NCI-H748 treated with DMSO at 0.1 percent for 48 hours (cell line): ENCODE measurements around the gene ADAM10.
"Not testable (repeated sequence)": the region's sequence is repeated elsewhere in the genome, so short reads cannot be mapped to it uniquely, and the experiment has no call there.

Source experiments
- DNase-seq: peaks from one replicate; lab custom pipeline; 2025; lab: John Stamatoyannopoulos, UW

ADAM10 gene, protein sequence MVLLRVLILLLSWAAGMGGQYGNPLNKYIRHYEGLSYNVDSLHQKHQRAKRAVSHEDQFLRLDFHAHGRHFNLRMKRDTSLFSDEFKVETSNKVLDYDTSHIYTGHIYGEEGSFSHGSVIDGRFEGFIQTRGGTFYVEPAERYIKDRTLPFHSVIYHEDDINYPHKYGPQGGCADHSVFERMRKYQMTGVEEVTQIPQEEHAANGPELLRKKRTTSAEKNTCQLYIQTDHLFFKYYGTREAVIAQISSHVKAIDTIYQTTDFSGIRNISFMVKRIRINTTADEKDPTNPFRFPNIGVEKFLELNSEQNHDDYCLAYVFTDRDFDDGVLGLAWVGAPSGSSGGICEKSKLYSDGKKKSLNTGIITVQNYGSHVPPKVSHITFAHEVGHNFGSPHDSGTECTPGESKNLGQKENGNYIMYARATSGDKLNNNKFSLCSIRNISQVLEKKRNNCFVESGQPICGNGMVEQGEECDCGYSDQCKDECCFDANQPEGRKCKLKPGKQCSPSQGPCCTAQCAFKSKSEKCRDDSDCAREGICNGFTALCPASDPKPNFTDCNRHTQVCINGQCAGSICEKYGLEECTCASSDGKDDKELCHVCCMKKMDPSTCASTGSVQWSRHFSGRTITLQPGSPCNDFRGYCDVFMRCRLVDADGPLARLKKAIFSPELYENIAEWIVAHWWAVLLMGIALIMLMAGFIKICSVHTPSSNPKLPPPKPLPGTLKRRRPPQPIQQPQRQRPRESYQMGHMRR

DNA sequence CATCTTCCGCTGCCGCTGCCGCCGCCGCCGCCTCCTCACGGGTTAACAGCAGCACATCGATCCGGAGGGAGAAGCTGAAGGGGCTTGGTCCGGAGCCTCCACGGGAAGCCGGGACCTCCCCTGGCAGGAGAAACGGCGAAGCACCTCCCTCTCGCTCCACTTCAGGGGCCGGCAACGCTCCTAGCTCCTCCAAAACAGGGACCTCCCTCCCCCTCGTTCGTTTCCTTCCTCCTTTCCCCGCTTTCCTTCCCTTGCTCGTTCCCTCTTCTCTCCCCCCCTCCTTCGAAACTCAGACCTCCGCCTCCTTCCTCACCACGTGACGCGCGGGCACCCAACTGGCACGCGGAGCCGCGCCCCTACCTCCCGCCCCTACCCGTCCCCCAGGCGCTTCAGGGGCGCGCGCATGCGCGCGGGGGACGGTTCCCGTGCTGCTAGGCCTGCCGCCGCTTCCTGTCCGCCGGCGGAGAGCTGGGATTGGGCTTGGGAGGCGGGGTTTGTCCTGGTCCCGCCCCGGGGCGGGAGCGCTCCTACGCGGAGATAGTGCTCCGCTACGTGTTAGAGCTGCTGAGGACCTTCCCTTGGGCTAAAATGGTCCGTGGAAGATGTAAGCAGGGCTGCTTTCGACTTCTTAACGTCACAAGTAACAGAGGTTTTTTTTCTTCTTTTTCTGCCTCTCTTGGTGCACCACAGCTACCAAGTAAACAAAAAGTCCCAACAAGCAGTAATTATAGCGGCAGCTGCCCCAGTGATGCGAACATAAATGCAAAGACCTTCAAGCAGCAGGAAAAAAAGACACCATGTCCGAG, at the start of gene ADAM10:
ADAM10 (minus strand) TSS at position 176 of the 806 bp plus-strand sequence; CDS start at position 3, 173 bp downstream.
- peak; percentile 82 for DNase-seq

DNA sequence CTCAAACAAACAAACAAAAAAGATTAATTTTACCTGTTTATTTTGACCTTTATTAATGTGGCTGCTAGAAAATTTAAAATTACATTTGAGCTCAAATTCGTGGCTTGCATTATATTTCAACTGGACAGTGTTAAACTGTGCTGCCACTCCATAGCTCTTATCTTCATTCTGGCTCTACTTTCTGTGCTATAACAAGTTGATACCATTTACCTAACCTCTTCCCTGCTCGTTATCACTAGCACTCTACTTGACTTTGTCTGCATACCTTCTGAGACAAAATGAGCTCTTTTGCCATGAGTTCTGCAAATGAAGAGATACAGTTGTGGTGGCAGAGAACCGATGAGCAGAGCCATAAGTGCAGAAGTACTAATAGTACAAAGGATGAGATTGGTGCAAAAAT, 48.0 kb upstream of the ADAM10 start:
- DNase-seq = no peak

DNA sequence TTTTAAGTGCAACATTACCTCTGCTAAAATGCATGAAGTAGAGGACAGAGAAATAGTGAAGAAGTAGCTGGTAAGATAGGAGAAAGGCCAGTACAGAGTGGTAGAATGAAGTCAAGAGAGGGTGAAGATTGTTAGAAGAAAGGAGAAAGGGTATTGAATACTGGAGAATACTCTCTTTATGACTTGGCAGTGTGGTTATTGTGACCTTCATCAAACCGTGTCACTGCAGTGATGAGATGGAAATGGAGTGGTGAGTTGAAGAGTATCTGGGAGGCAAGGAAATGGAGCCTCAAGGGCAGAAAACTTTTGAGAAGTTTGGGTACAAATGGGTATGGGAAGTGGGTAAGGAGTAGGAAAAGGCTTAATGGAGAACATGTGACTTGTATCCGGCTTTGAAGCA, 46.3 kb upstream of the ADAM10 start:
- DNase-seq = no peak

DNA sequence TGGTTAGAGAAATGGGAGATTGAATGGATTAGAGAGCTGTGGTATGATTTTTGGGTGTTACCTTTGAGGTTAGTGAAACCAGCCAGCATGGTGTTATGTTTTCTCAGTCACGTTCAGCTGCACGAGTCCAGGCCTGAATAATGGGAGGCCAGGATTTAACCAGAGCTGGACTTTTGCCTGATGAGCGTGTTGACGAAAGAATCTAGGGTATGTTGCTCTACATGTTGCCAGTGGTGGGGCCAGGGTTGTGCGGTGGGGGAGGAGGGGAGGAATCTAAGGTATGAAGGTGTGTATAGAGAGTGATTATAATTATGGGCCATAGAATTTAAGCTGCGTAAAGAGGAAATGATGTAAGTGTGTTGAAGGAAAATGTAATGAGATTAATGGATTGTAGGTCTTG, 44.4 kb upstream of the ADAM10 start:
- DNase-seq = no peak

DNA sequence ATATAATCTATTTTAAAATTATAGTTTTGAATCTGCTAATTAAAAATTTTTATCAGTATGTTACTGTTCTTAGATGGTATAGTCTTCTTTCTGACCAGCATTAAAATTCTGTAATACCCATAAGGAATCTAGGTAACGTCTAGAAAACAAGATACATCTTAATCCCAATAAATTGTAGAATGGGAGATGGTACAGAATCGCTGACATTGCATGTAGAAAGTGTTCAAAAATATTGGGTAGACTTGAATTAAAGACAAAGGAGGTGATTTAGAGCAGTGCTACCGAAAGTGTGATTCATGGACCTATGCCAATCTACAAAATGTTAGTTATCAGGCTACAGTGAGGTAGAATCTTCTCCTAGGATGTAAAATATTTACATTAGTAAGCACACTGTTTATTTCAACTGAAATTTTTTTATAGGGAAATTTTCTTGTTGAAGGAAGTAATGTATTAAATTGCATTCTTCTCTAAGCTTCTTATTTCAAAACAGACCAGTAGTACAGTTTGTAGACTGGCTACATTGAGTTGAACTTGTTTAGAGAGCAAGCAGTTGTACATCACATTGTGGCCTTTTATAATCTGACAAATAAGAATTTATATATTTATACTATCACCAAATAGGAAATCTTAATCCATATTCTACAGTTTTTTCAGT, 38.7 kb upstream of the ADAM10 start:
- no peak for DNase-seq

DNA sequence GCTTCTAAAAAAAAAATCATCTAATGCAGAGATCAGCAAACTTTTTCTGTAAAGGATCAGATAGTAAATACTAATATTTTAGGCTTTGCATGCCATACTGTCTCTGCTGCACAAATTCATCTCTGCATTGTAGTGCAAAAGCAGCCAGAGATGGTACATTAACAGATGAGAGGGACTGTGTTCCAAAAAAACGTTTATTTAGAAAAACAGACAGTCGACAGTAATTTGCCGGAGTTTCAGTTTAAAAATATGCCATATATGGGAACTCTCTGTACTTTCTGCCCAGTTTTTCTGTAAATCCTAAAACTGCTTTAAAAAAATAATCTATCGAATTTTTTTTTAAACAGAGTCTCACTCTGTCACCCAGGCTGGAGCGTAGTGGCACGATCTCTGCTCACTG, 35.8 kb upstream of the ADAM10 start:
- DNase-seq = no peak

DNA sequence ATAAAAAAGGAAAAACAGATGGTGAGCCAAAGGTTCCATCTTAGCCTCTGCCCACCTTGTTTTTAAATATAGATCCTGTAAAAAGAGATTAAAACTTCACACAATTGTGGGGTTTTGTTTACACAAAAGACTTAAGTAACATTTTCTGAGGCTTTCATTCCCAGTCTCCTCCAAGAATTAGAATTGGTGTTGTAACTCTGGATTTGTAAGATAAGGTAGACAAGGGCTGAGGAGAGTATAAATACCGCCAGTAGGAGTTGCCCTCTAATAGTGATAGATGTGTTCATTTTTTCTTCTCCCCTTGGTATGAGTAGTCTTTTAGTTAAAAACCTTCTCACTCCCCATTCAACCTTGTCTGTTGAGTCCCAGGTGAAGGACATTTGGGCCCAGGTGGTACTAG, 30.0 kb upstream of the ADAM10 start:
- no peak for DNase-seq

DNA sequence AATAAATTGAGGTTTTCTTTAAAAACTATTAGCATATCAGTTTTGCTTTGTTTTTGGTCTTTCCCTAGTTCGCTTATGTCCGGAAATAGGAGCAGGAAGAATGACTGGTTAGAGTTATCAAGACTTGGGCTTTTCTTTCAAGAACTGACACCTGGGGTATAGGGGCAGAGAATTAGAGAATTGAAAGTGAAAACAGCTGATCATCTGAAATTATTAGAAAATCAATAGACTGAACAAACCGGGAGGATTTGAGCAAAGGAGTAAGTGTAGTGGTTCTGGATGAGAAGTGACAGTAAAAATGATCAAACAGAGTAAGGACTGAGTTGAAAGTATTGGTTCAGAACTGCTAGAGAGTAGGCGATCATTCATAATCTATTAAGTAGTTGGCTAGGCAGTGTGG, 27.6 kb upstream of the ADAM10 start:
- no peak for DNase-seq

DNA sequence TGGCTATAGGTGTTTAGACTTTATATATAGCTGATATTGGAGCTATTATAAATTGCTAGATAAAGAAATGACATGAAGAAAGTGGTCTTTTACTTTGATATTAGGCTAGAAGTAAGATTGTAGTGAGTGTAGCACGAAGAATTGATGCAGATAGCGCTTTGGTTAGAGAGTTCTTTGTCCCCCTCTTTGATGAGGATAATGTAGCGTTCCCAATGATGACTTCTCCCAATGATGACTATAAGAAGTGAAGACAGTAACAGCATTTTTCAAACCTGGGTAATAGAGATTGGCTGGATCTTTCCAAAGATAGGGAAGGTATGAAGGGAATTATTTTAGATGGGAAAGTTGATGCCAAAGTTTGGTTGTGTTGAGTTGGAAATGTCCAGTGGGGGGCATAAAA, 25.9 kb upstream of the ADAM10 start:
- DNase-seq = no peak

DNA sequence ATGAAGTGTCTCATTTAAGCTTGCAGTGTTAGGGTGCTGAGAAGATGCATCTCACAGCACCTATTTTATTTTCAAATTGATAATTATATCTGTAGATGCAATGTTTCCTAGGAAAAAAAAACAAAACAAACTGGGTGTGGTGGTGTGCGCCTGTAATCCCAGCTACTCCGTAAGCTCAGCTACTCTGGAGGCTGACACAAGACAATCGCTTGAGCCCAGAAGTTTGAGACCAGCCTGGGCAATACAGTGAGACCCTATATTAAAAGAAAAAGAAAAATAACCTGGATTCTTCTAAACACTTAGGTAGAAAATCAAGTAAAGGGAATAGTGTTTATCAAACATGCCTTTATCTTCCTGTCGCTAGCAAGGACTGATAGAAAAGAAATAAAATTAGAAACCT, 23.5 kb upstream of the ADAM10 start:
- DNase-seq = no peak

DNA sequence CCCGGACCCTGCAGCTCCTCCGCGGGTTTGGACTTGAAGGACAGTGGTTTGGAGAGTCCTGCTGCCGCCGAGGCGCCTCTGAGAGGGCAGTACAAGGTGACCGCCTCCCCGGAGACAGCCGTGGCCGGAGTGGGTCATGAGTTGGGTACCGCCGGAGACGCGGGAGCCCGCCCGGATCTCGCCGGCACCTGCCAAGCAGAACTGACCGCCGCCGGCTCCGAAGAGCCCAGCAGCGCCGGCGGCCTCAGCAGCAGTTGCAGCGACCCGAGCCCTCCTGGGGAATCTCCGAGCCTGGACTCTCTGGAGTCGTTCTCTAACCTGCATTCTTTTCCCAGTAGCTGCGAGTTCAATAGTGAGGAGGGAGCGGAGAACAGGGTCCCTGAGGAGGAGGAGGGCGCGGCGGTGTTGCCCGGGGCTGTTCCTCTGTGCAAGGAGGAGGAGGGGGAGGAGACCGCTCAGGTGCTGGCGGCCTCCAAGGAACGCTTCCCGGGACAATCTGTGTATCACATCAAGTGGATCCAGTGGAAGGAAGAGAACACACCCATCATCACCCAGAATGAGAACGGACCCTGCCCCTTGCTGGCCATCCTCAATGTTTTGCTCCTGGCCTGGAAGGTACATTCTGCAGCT, 22.2 kb upstream of the ADAM10 start:
- no peak for DNase-seq

DNA sequence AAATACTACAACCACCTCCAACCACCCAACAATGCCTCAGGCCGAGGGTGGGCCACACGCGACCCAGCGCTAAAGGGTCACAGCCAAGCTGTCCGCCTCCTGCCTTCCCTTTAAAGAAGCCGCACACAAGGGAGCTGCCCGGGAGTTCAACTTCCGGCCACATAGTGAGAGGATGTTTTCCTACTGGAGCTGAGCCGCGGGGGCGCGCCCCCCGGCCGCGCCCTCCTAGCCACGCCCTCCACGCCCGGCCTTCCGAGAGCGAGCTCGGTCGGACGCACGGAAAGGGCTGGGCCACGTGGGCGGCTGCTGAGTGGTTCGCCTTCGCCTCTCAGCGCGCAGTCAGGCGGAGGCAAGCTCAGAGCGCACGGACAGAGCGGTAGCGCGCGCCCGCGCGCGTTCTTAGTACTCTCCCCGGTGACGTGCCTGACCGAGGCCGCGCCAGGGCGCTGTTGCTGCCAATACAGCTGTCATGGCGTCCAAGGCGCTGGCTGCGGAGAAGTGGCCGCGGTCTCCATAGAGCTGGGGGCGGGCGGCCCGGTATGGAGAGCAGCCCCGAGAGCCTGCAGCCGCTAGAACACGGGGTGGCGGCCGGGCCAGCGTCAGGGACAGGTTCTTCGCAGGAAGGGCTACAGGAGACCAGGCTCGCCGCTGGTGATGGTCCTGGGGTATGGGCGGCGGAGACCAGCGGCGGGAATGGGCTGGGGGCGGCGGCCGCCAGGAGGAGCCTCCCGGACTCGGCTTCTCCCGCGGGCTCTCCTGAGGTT, 21.5 kb upstream of the ADAM10 start, which contains the start of gene MINDY2:
MINDY2 (plus strand) TSS at position 446 of the 764 bp plus-strand sequence; CDS start at position 540, 94 bp downstream.
- DNase-seq = peak; percentile 85

DNA sequence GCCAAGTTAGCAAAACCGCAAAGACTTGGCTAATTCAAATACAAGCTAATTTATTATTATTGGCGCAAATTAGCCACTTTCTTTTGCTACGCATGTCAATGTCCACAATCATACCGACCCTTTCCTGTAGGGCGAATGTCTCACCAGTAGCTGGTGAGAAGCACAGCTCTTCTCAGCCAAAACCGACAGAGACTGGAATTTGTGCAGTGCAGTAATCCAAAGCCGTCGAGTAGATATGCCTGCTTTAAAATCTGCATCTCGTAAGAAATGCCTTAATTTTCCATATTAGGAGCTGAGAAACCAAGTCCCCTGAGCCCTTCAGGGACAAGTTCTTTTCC, 21.0 kb upstream of the ADAM10 start:
- no peak for DNase-seq

DNA sequence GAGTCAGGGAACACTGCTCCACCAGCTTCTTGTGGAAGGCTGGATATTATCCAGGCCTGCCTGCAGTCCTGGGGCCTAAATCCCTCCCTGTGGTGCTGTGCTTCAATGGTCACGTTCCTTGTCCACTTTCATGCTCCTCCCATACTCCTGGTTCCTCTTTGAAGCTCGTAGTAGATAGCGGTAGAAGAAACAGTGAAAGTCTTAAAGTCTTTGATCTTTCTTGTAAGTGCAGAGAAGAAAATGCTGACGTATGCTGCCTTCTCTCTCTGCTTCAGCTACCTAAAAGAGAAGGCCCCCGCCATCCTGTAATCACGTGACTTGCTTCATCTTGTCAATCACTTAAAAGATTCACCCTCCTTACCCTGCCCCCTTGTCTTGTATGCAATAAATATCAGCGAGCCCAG, 19.1 kb upstream of the ADAM10 start:
- not testable (repeated sequence) for DNase-seq

DNA sequence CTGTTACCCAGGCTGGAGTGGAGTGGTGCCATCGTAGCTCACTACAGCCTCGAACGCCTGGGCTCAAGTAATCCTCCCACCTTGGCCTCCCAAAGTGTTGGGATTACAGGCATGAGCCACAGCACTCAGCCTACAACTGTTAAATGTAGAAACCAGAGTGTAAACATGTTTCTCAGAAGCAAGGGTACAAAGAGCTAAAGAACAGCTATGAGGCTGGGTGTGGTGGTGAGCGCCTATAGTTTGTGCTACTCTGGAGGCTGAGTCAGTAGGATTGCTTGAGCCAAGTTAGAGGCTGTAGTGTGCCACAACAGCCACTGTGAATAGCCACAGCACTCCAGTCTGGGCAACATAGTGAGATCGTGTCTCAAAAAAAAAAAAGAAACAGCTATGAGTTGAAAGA, 16.8 kb upstream of the ADAM10 start:
- no peak for DNase-seq

DNA sequence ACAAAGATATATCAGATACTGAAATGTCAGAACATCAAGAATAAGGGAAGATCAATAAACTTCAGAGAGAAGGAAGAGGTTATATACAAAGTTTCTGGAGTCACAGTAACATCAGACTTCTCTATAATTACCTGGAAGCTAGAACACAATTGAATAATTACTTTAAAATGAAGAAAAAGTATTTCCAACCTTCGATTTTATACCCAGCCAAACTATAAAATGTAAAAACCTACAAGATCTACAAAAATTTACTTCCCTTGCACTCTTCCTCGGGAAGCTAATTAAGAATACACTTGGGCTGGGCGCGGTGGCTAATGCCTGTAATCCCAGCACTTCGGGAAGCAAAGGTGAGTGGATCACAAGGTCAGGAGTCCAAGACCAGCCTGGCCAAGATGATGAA, 15.0 kb upstream of the ADAM10 start:
- no peak for DNase-seq

DNA sequence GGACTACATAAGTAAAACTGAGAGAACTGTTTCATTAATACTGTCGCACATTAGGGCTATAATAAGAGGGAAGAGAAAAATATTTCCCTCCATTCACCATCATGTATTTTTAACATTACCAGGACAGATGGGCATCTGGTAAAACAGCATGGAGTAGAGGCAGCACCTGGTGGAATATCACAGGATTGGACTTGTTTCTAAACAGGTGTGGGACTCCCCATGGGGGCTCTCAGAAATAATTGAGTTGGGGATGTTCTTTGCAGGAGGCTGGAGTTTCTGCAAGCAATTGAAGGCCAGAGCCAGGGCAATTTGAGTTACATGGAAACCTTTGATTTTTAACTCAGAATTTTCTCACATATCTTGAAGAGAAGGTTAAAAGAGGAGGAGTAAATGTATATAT, 13.2 kb upstream of the ADAM10 start:
- DNase-seq = no peak

DNA sequence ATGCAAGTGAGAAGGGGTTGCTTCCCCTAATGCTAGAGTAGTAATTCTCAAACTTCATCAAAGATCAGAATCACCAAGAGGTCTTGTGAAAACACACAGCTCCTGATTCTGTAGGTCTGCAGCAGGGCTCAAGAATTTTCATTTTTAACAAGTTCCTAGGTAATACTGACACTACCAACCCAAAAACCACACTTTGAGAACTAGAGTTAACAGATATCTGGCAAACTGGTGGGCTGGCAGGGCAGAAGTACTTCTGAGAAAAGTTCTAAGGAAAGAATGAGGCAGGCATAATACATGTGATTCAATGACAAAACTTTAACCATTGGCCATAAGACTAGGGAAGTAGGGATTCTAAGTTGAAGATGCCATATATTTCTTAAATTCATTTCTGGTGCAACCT, 12.8 kb upstream of the ADAM10 start:
- no peak for DNase-seq

DNA sequence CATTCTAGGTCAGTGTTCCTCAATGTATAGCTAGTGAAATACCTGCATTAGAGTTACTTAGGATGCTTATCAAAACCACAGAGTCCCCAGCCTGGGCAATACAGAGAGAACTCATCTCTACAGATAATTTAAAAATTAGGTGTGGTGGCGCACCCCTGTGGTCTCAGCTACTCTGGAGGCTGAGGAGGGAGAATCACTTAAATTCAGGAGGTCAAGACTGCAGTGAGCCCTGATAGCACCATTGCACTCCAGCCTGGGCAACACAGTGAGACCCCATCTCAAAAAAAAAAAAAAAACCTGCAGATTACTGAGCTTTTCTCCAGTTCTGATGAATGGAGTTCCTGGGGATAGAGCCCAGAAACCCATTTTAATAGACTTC, 11.5 kb upstream of the ADAM10 start:
- DNase-seq = no peak

DNA sequence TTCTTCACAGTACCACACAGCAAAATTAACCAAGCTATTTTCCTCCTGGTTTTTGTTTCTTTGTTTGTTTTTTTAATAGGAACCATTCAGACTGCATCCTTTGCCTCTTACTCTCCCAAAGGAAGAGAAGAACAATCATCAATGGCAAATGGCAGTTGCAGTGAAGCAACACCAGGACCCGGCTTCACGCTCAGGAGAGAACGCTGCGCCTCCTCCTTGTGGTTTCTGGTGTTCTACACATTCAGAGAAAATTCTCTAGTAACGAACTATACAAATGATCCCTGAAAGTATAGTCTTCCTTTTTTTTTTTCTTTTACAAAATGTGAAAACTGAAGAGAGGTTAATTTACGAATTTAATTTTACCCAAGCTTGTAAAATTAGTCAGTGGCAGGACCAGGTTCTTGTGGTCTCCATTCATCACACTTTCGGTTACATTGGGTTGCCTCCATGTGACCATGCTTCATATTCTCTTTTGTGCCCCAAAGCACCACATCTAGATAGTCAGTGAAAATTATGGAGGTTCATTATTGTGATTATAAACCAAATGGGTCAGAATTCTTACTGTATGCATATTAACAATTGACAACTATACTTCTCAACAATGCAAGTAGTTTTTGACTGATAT, 11.0 kb upstream of the ADAM10 start:
- DNase-seq = no peak
